Ramos (cell line): ENCODE data around the gene SPATA17.
"Not testable (repeated sequence)": the region's sequence is repeated elsewhere in the genome, so short reads cannot be mapped to it uniquely, and the experiment has no call there.

ENCODE experiments used
- in situ Hi-C: fragments of 300-500 bp; cut with MboI; formaldehyde crosslinking; loops from one replicate; pipeline ENCODE4 v1.14.3; 2022; ENCODE audit warnings: low sequenced_read_pairs; ENCODE audit not compliant: unreplicated experiment

The SPATA17 gene, protein sequence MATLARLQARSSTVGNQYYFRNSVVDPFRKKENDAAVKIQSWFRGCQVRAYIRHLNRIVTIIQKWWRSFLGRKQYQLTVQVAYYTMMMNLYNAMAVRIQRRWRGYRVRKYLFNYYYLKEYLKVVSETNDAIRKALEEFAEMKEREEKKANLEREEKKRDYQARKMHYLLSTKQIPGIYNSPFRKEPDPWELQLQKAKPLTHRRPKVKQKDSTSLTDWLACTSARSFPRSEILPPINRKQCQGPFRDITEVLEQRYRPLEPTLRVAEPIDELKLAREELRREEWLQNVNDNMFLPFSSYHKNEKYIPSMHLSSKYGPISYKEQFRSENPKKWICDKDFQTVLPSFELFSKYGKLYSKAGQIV

DNA sequence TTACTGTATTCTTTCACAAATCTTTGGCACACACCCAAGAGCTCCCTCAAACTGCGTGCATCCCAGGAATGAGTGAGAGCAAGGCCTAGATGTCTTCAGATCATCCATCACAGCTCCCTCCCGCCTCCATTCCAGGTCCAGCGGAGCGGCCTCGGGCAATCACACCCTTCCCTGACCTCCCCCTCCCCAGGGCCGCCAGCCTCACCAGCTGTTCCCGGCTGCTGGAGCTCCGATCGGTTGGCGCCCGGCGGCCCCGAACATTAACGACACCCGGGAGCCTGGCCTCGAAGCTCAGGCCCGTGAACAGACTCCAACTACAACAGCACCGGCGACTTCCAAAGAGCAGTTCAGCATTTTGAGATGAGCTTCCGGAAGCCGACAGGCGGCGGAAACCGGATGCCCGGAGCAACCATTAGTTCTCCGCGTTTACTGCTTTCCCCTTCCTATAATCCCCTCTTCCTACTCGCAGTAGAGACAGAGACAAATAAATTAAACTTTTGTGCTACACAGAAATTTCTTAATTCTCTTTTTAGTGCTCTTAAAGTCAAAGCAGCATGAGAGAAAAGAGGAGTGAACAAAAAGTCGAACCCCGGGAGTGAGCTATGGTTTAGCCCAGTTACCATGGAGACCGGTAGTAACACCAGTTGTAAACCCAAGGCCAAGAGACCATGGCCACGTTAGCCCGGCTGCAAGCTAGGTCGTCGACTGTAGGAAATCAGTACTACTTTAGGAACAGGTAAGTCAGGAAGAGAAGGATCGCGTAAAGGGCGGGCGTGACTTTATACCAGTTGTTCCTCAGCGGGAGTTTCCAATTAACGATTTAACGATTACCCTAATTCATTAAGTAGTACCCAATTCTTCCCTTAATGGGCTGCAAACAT, at the start of gene SPATA17, which contains the start of gene GPATCH2:
SPATA17 (plus strand) TSS at position 634 of the 881 bp plus-strand sequence; CDS start at position 669, 35 bp downstream.
GPATCH2 (minus strand) TSS at position 380 of the 881 bp plus-strand sequence; CDS start at position 261, 119 bp downstream.
- in situ Hi-C loops, result no loop called here

DNA sequence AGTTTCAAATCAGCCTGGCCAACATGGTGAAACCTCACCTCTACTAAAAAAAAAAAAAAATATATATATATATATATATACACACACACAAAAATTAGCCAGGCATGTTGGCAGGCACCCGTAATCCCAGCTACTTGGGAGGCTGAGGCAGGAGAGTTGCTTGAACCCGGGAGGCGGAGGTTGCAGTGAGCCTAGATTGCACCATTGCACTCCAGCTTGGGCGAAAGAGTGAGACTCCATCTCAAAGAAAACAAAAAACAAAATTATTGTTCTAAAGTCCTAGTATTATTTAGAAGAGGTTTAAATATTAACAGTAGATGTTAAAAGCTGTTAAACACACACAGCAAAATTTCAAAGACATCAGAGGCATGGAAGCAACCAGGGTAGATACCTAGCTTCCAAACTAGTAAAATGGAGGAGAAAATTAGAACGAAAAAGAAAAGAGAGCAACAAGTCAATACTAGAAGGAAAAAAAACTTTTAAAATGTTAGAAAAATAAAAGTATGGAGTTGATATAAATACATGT, 46.8 kb upstream of the SPATA17 start:
- in situ Hi-C loops, result not testable (repeated sequence)

DNA sequence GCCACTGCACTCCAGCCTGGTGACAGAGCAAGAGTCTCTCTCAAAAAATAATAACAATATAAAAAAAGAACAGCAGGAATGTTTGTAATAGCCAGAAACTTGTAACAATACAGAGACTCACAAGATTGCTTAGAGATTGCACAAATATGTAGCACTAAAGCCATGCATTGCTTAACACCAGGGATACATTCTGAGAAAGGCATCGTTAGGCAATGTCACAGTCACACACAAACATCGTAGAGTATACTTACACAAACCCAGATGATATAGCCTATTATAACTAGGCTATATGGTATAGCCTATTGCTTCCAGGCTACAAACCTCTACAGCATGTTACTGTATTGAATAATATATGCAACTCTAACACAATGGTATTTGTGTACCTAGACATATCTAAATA, 45.6 kb upstream of the SPATA17 start:
- in situ Hi-C loops, result no loop called here

DNA sequence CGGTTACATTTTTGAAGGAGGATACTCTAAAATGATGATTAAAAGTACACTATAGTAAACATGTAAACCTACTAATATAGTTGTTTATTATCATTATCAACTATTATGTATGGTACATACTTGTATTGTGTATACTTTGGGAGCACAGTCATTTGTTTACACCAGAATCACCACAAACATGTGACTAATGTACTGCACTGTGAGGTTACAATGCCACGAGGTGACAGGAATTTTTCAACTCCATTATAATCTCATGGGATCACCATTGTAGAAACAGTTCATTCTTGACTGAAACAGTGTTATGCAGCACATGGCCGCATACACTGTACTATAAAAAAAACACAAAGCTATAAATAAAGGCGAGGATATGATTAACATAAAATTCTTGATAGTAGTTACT, 44.6 kb upstream of the SPATA17 start:
- in situ Hi-C loops, result no loop called here

DNA sequence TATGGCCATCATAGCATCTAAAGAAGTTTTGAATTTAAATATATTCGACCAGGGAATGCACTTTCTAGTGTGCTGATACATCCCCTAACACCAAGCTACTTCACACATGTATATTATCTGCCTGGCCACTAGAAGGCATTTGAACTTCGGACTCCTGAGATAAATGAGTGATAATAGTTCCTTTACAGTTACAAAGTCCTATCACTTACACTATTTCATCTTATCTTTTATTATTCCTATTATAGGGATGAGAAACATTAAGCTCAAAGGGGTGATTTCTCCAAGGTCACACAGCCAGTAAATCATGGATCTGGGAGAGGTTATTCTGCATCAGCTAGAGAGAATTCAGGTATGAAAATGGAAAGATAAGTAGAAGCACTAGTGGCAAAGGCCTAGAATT, 40.5 kb upstream of the SPATA17 start:
- in situ Hi-C loops, result no loop called here

DNA sequence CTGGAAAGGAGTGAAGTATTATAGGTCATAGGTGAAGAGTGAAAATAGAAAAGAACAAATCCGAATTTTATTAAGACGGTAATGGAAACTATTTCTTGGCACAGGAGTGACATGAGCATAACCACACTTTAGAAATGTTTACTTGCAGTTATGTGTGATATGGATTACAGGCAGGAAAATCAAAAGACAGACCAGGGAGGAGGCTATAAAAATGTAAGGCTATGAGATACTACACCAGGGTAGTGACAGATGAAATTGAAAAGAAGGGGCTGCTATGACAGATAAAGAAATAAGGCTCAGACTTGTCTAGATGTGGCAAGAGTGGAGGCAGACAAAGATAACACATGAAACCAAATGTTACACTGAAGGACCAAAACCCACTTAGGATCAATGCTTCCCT, 32.0 kb upstream of the SPATA17 start:
- in situ Hi-C loops, result no loop called here

DNA sequence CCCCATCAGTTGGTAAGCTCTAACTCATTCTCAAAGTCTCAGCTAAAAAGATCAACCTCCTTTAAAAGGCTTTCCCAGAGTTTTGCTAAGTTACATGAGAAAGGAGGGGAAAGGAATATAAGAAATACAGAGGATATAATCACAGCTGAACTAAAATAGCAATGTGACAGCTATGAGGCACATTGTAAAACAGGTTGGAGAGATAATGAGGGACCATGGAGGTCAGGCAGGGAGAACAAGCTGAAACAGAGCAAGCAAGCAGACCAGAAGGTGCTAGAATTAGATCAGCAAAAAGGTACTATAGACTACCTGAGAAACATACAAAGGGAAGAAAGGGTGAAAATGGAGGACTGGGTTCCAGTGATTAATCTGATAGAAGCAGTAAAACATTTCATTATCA, 28.8 kb upstream of the SPATA17 start:
- in situ Hi-C loops, result no loop called here

DNA sequence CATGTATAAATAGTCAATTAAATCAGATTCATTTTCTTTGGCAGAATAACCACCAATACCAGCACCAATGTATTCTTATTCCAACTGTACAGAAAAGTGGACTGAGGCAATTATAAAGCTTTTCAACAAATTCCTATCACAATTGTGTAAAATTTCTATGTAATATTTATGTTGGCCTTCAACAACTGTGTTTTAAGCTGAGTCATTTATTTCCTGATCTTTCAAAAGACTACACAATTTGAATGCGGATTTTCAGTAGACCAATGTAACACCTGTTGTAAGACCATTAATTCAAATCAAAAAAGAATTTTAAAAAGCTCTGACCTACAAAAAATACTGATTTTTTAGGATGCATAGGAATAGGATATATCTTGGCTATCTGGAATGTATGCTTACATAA, 25.8 kb upstream of the SPATA17 start:
- in situ Hi-C loops, result no loop called here

DNA sequence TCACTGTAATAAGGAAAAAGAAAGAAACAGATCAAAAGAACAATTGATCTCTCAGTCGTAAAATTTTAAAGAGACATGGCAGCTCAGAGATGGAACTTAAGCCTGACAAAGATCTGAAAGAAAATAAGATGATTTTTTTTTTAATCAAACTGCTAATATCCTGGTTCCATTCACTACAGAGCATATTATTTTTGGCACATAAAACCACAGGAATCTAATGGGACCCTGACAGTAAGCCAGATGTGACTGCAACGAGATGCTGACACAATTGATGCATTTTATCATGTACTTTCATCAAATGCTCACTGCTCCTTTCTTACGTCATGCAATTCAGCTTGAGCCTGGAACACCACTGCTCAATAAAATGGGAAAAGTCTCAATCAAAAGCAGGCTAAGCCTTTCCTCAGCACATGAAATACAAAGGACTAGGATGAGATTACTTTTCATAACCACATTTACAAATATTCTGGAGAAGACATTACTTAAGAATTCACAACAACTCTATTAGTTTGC, 16.9 kb upstream of the SPATA17 start:
- in situ Hi-C loops, result no loop called here

DNA sequence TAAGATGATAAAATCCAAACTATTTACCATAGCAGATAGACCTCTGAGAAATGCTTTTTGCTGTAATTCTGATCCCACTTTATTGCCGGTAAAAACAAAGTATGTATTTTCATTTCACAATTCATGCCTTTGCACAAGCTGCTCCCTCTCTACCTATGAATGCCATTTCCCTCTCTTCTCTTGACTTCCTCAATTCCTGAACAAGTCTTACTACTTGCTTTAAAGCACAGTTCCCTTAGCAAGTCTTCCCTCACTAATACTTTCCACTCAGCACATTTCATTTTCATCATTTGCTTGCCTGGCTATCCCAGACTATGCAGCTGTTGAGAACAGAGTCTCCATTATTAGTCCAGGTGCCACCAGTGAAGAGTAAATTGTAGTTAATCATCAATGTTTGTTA, 14.0 kb upstream of the SPATA17 start:
- in situ Hi-C loops, result no loop called here

DNA sequence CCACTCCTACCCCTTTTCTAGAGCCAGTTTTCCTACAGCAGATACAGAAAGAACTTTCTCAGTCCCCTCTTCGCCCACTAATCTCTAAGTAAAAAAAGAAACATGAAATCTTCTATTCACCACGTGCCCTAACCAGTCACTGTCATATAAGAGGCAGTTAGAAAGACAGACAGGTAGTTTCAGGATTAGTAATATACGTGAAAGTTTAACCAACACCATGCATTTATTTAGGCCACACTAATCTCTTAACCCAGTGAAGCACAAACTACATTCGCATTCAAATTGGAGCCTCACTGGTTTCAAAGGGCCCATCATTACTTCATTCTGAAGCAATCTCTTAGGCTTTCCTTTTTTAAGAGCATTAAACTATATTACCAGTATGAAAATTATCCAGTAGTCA, 10.3 kb upstream of the SPATA17 start:
- in situ Hi-C loops, result no loop called here

DNA sequence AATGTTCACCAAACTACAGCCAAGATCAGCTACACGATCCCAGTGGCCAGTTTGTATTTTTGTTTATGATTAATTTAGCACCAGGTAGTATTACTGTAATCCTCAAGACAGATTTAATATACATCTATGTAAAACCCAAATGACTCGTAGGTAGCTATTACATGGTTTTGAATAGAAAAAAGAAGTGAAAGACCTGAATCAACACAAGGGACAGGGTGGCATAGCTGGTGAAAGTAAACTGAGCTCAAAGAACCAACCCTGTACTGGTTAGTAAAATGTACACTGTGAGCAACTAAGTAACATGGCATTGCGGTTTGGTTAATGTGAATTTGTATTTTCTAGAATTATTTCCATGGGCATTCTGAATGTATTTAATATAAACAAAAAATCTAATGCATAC, 9.1 kb upstream of the SPATA17 start:
- in situ Hi-C loops, result no loop called here

DNA sequence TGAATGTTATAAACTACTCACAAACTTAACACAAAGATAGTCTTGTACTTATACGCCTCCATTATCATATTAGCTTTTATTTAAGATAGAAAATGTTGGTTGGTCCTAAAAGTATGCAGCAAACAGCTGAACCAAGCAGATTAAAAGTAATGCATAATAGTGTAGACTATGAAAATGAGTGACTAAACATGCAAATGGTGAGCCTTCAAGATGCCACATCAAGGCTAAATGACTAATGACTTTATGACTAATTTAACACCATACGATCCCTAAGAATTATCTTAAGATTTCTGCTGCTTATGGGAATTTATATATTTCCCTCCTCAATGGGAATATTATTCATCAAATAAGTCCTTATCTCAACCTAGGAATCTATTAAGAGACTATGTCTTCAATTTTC, 4.8 kb upstream of the SPATA17 start:
- in situ Hi-C loops, result no loop called here

DNA sequence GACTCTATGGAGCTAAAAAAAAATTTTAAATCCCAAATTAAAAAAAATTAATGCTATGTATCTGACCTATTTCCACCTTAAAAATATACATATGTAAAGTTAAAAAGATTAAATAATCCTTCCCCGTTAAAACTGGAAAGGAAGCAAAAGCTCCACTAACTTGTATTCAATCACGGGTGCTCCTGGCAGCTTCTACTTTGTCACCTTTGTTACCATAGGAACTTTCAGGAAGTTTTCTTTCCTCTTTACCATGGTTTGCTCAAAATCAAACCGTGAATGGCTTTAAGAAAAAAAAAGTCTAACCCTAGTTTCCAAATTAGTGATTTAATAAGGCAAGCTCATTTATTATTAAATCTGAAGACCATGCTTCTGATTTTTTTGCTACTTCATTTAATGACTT, 3.7 kb upstream of the SPATA17 start:
- in situ Hi-C loops, result no loop called here

DNA sequence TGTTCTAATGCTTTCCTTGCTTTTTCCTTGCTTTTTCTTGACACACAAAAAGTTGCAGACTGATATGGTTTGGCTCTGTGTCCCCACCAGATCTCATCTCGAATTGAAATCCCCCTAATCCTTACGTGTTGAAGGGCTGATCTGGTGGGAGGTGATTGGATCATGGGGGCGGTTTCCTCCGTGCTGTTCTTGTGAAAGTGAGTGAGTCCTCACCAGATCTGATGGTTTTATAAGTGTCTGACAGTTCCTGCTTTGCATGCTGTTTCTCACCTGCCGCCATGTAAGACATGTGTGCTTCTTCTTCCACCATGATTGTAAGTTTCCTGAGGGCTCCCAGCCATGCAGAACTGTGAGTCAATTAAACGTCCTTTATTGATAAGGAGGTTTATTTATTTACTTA, 11.3 kb downstream of the SPATA17 start:
- in situ Hi-C loops, result no loop called here

DNA sequence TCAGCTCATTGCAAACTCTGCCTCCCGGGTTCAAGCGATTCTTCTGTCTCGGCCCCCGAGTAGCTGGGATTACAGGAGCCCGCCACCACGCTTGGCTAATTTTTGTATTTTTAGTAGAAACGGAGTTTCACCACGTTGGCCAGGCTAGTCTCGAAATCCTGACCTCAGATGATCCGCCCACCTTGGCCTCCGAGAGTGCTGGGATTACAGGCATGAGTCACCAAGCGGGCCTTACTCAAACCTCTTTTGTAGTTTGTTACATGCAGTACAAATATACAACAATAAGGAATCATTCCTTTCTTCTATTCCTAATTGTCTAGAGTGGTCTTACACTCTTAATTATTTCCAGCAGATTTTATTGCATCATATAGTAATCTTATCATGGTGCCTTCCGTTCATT, 16.6 kb downstream of the SPATA17 start:
- in situ Hi-C loops, result no loop called here

DNA sequence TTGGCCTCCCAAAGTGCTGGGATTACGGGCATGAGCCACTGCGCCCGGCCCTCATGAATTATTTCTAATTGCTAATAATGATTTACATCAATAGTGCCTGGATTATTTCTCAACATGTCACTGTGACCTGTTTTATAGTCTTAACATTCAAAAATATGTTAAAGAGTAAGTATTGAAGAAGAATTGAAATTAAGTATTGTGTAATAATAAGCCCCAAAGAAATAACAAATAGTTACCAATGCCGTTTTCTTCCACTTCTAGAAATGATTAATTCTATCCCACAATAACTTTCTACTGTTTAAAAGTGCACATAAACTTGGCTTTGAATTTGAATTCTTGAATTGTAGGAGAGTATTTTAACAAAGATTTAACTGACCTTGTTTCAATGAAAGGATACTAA, 19.5 kb downstream of the SPATA17 start:
- in situ Hi-C loops, result no loop called here

DNA sequence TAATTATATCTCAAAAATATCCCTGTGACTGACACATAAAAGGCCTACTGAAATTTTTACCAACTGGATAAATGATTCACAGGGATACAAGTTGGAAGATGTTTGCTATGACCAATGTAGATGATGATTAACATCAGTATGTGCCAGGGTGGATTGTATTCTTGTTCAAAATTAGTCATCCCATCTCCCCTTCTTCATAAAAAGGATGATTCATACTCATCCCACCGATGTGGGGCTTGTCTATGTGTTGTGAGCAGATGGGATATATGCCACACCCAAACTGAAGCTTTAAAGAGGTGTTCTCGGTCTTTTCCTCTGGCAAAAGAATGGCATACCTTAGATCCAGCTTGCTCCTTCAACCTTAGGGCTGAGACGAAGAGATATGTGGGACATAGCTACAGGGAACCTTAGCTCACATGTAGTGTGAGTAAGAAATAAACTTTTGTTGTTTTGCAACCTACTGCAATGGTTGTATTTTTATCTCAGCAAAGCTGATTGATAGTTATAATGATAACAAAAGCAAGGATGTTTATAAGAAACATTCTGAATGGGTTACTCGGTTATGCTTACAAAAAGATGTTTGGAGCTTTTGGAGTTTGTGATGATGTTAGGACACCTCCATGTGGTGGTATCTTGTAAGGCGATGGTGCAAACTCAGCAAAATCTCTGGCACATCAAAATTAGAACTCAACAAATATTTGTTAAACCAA, 29.4 kb downstream of the SPATA17 start:
- in situ Hi-C loops, result no loop called here

DNA sequence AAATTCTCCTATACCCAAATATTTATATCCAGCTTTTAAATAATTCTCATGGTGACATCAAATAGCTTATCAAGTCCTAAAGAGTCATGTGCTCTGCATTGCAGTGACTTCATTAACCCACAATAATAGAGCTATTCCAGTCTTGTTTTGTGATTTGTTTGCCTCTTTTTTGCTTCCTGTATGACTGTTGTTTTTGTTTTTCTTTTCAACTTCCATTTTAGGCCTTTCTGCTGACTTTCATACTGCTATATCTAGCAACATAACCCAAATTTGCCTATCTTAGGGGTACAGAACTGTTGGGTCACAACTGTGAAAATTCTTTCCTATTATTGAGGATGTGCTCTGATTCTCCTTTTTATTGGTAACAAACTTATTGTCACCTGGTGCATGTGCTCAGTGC, 30.3 kb downstream of the SPATA17 start:
- in situ Hi-C loops, result no loop called here

DNA sequence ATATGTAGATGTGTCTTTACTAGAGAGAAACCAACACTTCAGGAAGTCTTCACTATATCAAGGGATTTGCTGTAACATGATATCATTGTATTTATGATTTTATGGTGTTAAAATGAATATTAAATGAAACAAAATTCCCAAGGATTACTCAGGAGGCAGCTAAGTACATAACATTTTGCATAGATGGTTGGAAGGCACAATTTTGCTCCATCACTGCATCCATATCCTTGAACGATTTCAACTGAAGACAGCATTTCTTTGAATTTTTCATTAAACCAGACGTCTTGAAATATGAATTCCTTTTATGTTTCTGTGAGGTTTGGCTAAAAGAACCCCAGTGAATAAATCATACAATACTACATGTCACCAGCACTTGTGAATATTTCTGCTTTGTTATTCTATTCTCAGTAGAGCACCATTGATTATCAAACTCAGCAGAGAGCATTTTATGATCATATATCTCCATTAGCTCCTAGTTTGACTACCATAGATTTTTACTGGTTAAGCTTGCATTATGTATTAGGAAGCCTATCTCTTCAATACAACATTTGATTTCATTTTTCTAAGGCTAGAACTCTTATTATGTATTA, 37.3 kb downstream of the SPATA17 start:
- in situ Hi-C loops, result no loop called here
